ENCODE measurements around the gene LIMCH1.

DNA sequence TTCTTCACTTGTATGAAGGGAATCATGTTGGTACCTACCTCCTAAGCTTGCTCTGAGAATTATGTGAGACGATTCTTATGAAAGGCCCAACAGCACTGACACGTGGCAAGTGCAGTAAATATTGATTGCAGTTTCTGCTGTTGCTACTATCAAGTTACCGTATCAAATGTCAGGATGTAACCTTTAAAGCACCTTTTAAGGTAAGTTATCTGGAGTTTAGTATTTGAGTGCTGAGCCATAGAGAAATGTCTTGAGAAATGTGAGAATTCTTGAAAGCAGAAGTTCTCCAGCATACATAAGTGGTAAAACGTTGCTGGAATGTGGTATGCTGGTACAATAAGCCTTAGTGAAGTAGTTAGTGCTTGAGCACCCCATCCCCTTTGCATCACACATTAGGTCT is 120.2 kb downstream of the LIMCH1 start:
- TF ChIP-seq TAF1 (IDR thresholded peaks at IDR 0.05; ENCODE audit: borderline replicate concordance, insufficient read depth, low read length) (no peak), POLR2AphosphoS5 (IDR thresholded peaks at IDR 0.05; ENCODE audit: low read depth, low read length) (no peak), SIN3A (IDR thresholded peaks at IDR 0.05; ENCODE audit: borderline replicate concordance, insufficient read depth, low read length) (no peak)
- TF ChIP-seq, protein P1, sequence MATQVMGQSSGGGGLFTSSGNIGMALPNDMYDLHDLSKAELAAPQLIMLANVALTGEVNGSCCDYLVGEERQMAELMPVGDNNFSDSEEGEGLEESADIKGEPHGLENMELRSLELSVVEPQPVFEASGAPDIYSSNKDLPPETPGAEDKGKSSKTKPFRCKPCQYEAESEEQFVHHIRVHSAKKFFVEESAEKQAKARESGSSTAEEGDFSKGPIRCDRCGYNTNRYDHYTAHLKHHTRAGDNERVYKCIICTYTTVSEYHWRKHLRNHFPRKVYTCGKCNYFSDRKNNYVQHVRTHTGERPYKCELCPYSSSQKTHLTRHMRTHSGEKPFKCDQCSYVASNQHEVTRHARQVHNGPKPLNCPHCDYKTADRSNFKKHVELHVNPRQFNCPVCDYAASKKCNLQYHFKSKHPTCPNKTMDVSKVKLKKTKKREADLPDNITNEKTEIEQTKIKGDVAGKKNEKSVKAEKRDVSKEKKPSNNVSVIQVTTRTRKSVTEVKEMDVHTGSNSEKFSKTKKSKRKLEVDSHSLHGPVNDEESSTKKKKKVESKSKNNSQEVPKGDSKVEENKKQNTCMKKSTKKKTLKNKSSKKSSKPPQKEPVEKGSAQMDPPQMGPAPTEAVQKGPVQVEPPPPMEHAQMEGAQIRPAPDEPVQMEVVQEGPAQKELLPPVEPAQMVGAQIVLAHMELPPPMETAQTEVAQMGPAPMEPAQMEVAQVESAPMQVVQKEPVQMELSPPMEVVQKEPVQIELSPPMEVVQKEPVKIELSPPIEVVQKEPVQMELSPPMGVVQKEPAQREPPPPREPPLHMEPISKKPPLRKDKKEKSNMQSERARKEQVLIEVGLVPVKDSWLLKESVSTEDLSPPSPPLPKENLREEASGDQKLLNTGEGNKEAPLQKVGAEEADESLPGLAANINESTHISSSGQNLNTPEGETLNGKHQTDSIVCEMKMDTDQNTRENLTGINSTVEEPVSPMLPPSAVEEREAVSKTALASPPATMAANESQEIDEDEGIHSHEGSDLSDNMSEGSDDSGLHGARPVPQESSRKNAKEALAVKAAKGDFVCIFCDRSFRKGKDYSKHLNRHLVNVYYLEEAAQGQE (IDR thresholded peaks at IDR 0.05; ENCODE audit: insufficient read depth in 1 of 2, low read depth in 2 of 2, low read length in 2 of 2), result no peak

Data from PFSK-1 (cell line).